H1 (cell line): ENCODE data around the gene COL4A1.

Experiments
- FOSL1 ChIP-seq: IDR thresholded peaks from 2 replicates; pipeline ENCODE4 v1.6.1; 2011; ENCODE audit warnings: mild to moderate bottlenecking, low read depth, low read length, moderate library complexity; ENCODE audit not compliant: insufficient read depth
- GTF2F1 ChIP-seq: IDR thresholded peaks from 2 replicates; pipeline ENCODE4 v1.6.1; 2012; ENCODE audit warnings: low read depth, low read length, improper control_type of control experiment, borderline replicate concordance
- MAFK ChIP-seq: IDR thresholded peaks from 2 replicates; pipeline ENCODE4 v1.6.1; 2012; ENCODE audit warnings: low read depth, mild to moderate bottlenecking, improper control_type of control experiment, low read length
- PHF8 ChIP-seq: fragments of 200-600 bp; sonication (generic); conservative IDR thresholded peaks from 2 replicates; pipeline ENCODE4 v1.7.1; 2012; ENCODE audit warnings: low read depth, mild to moderate bottlenecking, inconsistent platforms, low read length, moderate library complexity
- POLR2A ChIP-seq, 2 experiments: IDR thresholded peaks; 1 replicate in 1 of 2; 2 replicates in 1 of 2; pipeline ENCODE4 v1.6.1; 2011; ENCODE audit warnings: low read depth in 2 of 2, low read length in 2 of 2, mild to moderate bottlenecking in 2 of 2; ENCODE audit errors: control extremely low read depth in 1 of 2
- RAD21 ChIP-seq, 2 experiments: IDR thresholded peaks in 1 of 2; conservative IDR thresholded peaks in 1 of 2; 2 replicates each; pipeline ENCODE4 v1.6.1; 2011; ENCODE audit warnings: low read depth in 2 of 2, low read length in 2 of 2, improper control_type of control experiment in 1 of 2, inconsistent platforms in 1 of 2, mild to moderate bottlenecking in 1 of 2, moderate library complexity in 1 of 2
- SIN3A ChIP-seq, 2 experiments: IDR thresholded peaks in 1 of 2; conservative IDR thresholded peaks in 1 of 2; 2 replicates each; pipeline ENCODE4 v1.6.1; 2011 to 2012; ENCODE audit warnings: low read length in 2 of 2, improper control_type of control experiment in 1 of 2, low read depth in 1 of 2, mild to moderate bottlenecking in 1 of 2
- TBP ChIP-seq: IDR thresholded peaks from 2 replicates; pipeline ENCODE4 v1.6.1; 2011; ENCODE audit warnings: low read depth, low read length, improper control_type of control experiment
- TEAD4 ChIP-seq: IDR thresholded peaks from 2 replicates; pipeline ENCODE4 v1.6.1; 2012; ENCODE audit warnings: low read depth, low read length, inconsistent platforms, mixed read lengths

DNA sequence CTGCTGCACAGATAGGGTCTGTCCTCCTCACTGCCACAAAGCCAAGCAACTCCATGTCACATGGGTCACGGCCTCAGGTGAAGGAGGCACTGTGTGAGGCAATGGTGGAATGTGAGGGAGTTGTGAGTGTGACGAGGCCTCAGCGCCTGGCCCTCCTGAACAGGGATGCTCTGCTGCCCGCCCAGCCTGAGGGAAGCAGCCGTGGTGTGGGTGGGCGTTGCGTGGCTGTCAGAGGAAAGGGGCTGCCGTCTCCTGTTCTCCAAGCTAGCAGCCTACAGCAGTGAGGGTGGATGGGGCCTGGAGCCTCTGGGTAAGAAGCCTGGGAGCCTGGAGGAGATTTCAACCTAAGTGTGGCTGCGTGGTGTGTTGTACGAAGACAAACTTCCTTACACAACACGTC lies 125.0 kb downstream of the COL4A1 start:
- no peak for TF ChIP-seq MAFK
- no peak for TF ChIP-seq POLR2A (IDR thresholded peaks at IDR 0.05; ENCODE audit: control extremely low read depth in 1 of 2, low read depth in 2 of 2, low read length in 2 of 2)
- TF ChIP-seq PHF8, result no peak
- no peak for TF ChIP-seq RAD21 (IDR thresholded peaks at IDR 0.05 in 1 of 2, conservative IDR thresholded peaks at IDR 0.05 in 1 of 2; ENCODE audit: low read depth in 2 of 2, low read length in 2 of 2)
- no peak for TF ChIP-seq TBP
- no peak for TF ChIP-seq FOSL1
- TF ChIP-seq GTF2F1, result no peak
- no peak for TF ChIP-seq SIN3A (conservative IDR thresholded peaks at IDR 0.05 in 1 of 2, IDR thresholded peaks at IDR 0.05 in 1 of 2; ENCODE audit: low read depth in 1 of 2, low read length in 2 of 2)
- no peak for TF ChIP-seq TEAD4
